GM12892 (cell line): Measurements from ENCODE around the gene RGS9.

Experiments
- POLR2A ChIP-seq: IDR thresholded peaks from 2 replicates; pipeline ENCODE4 v1.6.1; 2011; ENCODE audit warnings: low read depth, low read length, control low read depth
- POLR2AphosphoS5 ChIP-seq: IDR thresholded peaks from 2 replicates; pipeline ENCODE4 v1.6.1; 2011; ENCODE audit warnings: low read depth, low read length, control low read depth
- TAF1 ChIP-seq: IDR thresholded peaks from 2 replicates; pipeline ENCODE4 v1.6.1; 2011; ENCODE audit warnings: low read depth, mild to moderate bottlenecking, control low read depth, low read length, borderline replicate concordance

- TF ChIP-seq POLR2AphosphoS5 (no peak), POLR2A (no peak), TAF1 (no peak)
Observed at GRCh38 chr17:65147955-65148354, 10.8 kb downstream of the RGS9 start.
